RPMI7951 (cell line): ENCODE measurements around the gene C4orf46. TPM values are rescaled to one million over a fixed set of nuclear protein-coding genes. Genes with fewer than 3 reads are reported as not detected.
"Not testable (repeated sequence)": the region's sequence is repeated elsewhere in the genome, so short reads cannot be mapped to it uniquely, and the experiment has no call there.

Experiments used
- DNase-seq: peaks from one replicate; pipeline ENCODE4 v3.0.0-alpha.2; 2012; ENCODE audit warnings: low read depth
- total RNA-seq: library from RNA; depleted of rRNA; stranded (reverse); fragments of >200 nt; shearing (Covaris generic); gene quantifications from 2 replicates; pipeline ENCODE4 v1.2.3, GENCODE V29; 2014; rRNA removed

C4orf46 gene
- total RNA-seq = 26.6 and 30.9 TPM in 2 replicates

- no peak for DNase-seq
These were observed at the start of gene C4orf46 for GRCh38 chr4:158671665-158671914. Gene C4orf46 (minus strand): TSS chr4:158671887. CDS start chr4:158671801, 86 bp downstream.

GRCh38 chr4:158715802-158716201 lies 44.1 kb upstream of the C4orf46 start:
- no peak for DNase-seq

GRCh38 chr4:158714937-158715336 lies 43.2 kb upstream of the C4orf46 start:
- DNase-seq = no peak

- not testable (repeated sequence) for DNase-seq
These were observed 40.9 kb upstream of the C4orf46 start for GRCh38 chr4:158712622-158713021.

GRCh38 chr4:158710814-158711213 lies 39.1 kb upstream of the C4orf46 start:
- DNase-seq = peak; percentile 15

- DNase-seq = no peak
These were observed 32.6 kb upstream of the C4orf46 start for GRCh38 chr4:158704274-158704673.

GRCh38 chr4:158688813-158689212 lies 17.1 kb upstream of the C4orf46 start:
- no peak for DNase-seq

GRCh38 chr4:158682066-158682465 lies 10.4 kb upstream of the C4orf46 start:
- DNase-seq = no peak

- DNase-seq = no peak
These were observed 9.9 kb upstream of the C4orf46 start for GRCh38 chr4:158681629-158682028.

GRCh38 chr4:158678767-158679166 lies 7.1 kb upstream of the C4orf46 start:
- no peak for DNase-seq

GRCh38 chr4:158676076-158676475 lies 4.4 kb upstream of the C4orf46 start:
- no peak for DNase-seq

- no peak for DNase-seq
These were observed 1.9 kb upstream of the C4orf46 start for GRCh38 chr4:158673633-158674032.

- DNase-seq = peak; percentile 98
These were observed 474 bp upstream of the C4orf46 start, which contains the start of gene ETFDH for GRCh38 chr4:158671915-158672806. Gene ETFDH (plus strand): TSS chr4:158672296. CDS start chr4:158672457, 161 bp downstream.

- peak; percentile 81 for DNase-seq
These were observed 567 bp downstream of the C4orf46 start for GRCh38 chr4:158670975-158671664.

GRCh38 chr4:158669310-158669709 lies 2.4 kb downstream of the C4orf46 start:
- DNase-seq = no peak

- peak; percentile 23 for DNase-seq
These were observed 4.0 kb downstream of the C4orf46 start for GRCh38 chr4:158667651-158668198.

GRCh38 chr4:158666892-158667291 lies 4.8 kb downstream of the C4orf46 start:
- DNase-seq = no peak

- DNase-seq = no peak
These were observed 6.9 kb downstream of the C4orf46 start for GRCh38 chr4:158664806-158665205.

- not testable (repeated sequence) for DNase-seq
These were observed 7.7 kb downstream of the C4orf46 start for GRCh38 chr4:158663707-158664625.

- not testable (repeated sequence) for DNase-seq
These were observed 8.4 kb downstream of the C4orf46 start for GRCh38 chr4:158663255-158663654.

- no peak for DNase-seq
These were observed 14.4 kb downstream of the C4orf46 start for GRCh38 chr4:158657291-158657690.

- no peak for DNase-seq
These were observed 15.2 kb downstream of the C4orf46 start for GRCh38 chr4:158656439-158656838.
